ENCODE measurements around the gene TRIM6.
"Not testable (repeated sequence)": the region's sequence is repeated elsewhere in the genome, so short reads cannot be mapped to it uniquely, and the experiment has no call there.

TRIM6 gene, protein sequence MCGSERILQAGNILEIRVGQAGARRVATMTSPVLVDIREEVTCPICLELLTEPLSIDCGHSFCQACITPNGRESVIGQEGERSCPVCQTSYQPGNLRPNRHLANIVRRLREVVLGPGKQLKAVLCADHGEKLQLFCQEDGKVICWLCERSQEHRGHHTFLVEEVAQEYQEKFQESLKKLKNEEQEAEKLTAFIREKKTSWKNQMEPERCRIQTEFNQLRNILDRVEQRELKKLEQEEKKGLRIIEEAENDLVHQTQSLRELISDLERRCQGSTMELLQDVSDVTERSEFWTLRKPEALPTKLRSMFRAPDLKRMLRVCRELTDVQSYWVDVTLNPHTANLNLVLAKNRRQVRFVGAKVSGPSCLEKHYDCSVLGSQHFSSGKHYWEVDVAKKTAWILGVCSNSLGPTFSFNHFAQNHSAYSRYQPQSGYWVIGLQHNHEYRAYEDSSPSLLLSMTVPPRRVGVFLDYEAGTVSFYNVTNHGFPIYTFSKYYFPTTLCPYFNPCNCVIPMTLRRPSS

DNA sequence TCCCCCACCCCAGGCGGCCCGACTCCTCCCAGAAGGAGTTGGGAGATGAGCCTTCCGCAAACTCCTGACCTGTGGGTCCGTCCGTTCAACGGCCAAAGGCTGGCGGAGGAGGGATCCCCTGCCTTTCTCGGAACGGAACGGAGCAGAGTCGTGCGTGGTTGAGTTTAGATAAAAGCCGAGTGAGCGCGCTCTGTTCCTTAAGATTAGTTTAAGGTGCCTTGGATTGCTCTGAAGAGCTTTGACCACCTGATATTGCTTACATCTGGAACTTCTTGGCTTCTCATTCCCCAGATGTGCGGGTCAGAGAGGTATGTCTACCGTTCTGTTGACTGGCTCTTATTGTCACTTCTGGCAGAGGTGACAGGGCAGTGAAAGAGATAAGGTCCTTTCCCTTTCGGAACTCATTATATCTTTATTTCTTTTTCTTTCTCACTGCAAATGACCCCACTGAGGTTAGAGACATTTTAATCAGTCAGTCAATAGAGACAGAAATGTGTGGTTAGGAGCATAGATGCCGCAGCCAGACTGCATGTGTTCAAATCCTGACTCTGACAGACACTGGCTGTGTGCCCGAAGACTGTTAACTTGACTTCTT is at the start of gene TRIM6:
Gene TRIM6 (plus strand): TSS at position 31 of the 595 bp plus-strand sequence. CDS start 261 bp downstream, at position 292.
- no peak for DNase-seq (ENCODE audit: low read depth)

DNA sequence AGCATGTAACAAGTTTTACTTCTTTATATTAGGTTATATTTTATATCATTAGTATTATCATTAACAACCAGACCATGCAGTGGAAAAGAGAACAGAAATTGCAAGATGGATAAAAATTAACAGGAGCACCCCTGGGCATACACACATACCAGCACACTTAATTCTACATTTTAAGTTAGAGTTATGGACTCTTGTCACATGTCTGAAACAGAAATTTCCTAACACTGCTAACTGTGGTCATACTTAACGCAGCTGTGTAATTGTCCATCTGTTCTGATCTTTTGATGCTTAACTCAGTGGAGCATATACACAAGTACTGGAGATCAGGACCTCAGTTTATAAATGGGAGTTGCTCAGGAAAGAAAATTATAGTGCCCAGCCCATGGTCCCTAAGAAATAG is 48.5 kb upstream of the TRIM6 start:
- DNase-seq (ENCODE audit: low read depth), result no peak

DNA sequence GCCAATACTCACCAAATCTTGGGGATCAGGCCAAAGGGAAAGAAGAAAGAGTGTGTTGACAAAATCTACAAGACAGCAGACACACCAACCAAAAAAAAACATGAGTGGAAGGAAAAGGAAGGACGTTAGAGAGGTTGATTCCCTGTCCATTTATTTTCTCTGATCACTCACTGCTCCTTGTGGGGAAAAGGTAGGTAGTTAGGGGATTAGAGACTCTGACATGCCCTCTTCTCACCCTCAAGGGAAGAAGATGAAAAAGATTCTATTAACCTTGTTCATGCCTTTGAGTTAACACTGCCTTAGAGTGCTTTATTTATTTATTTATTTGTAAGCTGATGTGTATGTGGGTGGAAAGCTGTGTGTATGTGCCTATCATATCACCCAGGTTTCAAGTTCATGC is 48.0 kb upstream of the TRIM6 start, which contains the start of gene OR52H1:
Gene OR52H1 (minus strand): TSS at position 101 of the 400 bp plus-strand sequence. CDS start 3,035 bp downstream, outside the sequence.
- no peak for DNase-seq (ENCODE audit: low read depth)

DNA sequence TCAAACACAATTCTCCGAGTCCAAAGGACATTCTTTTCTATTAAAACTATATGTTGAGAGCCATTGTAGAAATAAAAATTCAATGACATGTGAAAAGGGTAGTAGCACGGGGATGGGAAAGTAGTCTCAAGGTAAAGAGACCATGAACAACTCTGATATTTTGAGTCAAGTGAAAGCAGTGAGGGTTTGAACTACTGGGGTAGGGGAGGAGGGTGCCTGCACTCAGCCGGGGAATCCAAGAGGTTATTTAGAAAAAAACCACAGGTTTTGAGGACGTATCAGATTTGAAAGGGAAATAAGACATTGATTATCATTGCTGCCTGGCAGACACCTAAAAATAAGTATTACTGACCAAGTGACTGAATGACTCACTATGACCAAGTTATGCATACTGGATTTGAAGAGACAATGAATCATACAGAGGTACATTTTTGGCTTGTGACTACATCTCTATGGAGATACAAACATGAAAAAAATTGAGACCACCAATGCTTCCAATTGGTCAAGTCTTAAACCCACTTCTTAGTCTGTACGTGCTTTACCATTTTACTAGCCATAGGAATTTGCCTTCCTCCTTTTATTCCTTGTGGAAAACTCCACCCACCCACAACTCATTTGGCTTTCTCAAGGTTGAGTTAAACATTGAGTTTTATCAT is 45.9 kb upstream of the TRIM6 start:
- peak; percentile 10 for DNase-seq (ENCODE audit: low read depth)

DNA sequence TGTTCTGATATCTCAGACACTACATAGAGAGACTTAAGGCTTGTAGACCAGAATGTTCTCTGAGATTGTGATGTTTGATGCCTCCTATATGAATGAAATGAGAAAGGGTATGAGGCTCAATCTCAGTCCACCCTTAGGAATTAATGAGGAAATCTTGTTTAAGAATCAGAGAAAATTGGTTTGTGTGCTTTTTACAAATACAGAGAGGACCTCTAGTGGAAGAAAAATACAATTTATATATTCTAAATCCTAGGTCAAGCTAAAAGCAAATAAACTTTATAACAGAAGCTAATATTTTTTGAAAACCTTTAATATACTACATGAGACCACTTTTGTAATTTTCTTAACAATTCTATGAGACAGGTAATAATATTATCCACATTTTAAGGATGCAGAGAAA is 43.1 kb upstream of the TRIM6 start:
- no peak for DNase-seq (ENCODE audit: low read depth)

DNA sequence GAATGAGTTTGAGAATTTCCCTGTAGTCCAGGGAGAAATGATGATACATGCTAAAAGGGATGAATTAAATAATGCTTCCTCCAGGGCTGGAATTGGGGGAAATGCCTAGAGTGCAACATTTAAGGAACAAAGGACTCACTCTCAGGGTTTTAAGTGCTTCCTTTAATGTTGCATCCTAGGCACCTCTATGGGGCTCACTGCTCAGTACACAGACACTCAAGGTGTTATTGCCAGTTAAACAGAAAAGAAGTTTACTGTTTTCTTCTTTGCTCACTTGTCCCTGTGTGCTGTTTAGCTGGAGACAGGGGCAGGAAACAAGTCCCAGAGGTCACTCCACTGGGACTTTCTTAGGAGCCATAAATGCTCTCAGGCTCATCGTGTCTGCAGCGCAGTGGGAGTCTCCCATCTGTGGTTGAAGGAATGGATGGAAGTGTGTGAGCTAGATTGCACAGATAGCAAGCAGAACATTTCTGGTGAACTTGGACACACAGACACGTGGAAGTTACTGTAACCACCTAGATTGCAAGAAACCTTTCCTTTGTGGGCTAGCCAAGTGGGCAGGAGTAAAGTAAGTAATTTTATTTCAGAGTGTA is 39.7 kb upstream of the TRIM6 start:
- DNase-seq (ENCODE audit: low read depth), result no peak

DNA sequence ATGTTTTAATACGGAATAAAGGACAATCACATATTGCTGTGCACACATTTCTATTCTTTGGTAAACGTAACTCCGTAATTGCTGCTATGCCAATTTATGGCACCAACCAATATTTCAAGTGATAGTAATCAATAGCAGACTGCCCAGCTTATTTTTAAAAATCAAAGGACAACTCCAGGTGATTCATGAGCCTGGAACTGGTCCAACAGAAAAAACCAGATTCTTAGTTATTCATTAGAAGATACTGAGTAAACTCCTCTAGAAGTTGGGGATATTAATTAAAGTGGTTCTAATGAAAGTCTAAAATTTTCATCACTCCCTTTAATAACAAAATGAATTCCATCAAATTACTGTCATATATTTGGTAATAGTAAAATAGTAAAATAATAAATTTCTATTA is 38.7 kb upstream of the TRIM6 start:
- no peak for DNase-seq (ENCODE audit: low read depth)

DNA sequence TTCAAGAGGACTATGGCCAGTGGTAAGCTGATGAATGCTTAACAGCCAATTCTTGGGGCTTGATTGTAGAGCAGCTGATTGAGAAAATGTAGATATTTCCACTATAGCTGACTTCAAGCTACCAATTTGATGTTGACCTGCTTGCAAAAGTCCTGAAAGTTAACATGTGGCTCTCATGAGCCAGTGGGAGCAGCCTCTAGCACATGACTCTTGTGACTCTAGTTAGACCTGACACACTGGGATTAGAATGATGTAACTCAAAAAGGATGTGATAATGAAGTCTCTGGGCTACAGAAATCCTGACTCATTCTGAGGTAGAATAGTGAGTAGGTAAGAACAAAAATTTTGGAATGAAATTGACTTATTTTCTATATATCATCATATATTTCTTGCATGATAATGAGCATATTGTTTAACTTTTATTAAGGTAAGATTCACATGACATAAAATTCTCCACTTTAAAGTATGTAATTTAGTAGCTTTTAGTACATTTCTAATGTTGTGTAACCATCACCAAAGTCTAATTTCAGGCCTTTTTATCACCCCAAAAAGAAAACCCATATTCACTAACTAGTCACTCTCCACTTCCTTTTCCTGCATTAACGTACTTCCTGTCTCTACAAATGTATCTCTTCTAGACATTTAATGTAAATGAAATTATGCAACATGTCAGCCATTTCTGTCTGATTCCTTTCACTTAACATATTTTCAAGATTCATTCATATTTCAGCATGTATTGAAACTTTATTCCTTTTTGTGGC is 32.0 kb upstream of the TRIM6 start:
- DNase-seq (ENCODE audit: low read depth), result no peak

DNA sequence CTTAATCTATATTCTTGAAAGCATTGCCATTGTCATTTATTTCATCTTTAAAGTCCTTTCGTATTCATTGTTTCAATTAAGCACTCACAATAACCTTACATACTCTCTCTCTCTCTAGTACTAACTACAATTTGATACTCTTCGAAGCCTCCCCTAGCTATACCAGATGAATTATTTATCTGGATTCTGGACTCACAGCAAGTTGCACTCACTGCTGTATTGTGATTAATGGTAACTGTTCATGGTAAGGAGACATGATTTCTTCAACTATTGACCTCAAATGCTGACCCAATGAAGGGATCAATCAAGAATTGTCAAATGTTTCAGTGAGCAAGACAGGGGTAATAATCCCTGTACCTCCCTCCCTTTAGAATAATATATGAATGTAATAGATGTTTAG is 21.8 kb upstream of the TRIM6 start:
- no peak for DNase-seq (ENCODE audit: low read depth)

DNA sequence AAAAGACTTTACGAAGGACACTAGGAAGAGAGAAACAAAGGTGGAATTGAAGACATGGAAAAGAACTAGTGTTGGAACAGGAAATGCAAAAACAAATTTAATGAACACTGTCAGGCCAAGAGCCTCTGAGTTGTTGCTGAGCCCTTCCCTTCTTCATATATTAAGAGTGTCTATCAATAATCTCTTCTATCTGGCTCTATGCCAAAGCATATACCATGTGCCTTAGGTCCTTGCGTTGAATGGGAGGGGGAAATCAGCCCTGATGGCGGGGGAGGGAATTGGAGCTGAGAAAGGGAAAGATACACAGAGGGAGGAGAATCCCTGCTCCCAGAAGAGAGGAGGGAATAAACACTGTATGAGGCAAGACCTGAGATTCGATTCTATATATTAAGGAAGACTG is 21.3 kb upstream of the TRIM6 start:
- no peak for DNase-seq (ENCODE audit: low read depth)

DNA sequence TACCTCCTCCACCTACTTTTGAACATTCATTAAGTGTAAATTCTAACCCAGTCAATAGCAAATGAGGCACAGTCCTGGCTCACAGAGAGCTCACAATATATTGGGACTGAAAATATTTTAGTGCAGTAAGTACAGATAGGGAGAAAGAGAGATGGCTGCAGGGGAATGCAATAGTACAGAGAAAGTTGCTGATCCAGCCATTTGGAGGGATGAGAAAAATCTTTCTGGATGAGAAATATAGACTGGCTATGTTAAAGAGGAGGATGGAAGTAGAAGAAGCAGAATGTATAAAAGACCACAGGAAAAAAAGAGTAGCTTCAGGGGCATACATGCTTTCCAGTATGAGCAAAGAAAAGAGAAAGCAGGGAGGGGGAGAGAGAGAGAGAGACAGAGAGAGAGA is 19.3 kb upstream of the TRIM6 start:
- no peak for DNase-seq (ENCODE audit: low read depth)

DNA sequence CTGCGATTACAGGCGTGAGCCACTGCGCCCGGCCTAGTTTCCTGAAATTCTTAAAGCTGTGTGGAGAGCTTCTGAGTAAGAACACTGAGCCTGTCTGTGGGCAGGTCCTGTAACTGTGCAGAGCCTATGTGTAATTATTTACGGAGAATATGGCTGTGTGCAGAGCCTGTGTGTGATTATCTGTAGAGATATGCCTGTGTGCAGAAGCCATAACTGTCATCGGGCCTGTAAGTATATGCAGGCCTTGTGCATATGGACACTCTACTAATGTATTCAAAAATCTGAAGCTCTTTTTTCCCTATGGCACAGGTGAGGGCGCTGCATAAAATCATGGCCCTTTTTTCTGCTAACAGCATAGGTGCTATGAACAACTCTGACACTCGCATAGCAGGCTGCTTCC is 15.9 kb upstream of the TRIM6 start, which contains the start of gene OR52B6:
Gene OR52B6 (plus strand): TSS at position 301 of the 400 bp plus-strand sequence. CDS start 0 bp downstream, at position 301.
- no peak for DNase-seq (ENCODE audit: low read depth)

DNA sequence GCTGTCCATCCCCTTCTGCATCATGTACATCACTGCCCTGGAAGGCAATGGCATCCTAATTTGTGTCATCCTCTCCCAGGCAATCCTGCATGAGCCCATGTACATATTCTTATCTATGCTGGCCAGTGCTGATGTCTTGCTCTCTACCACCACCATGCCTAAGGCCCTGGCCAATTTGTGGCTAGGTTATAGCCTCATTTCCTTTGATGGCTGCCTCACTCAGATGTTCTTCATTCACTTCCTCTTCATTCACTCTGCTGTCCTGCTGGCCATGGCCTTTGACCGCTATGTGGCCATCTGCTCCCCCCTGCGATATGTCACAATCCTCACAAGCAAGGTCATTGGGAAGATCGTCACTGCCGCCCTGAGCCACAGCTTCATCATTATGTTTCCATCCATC is 15.4 kb upstream of the TRIM6 start:
- DNase-seq (ENCODE audit: low read depth), result no peak

DNA sequence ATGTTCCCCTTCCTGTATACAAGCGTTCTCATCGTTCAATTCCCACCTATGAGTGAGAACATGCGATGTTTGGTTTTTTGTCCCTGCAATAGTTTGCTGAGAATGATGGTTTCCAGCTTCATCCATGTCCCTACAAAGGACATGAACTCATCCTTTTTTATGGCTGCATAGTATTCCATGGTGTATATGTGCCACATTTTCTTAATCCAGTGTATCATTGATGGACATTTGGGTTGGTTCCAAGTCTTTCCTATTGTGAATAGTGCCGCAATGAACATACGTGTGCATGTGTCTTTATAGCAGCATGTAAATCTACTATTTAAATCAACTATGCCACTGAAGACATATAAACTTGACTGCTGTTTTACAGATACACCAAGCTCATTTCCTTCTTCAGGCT is 12.0 kb upstream of the TRIM6 start:
- not testable (repeated sequence) for DNase-seq (ENCODE audit: low read depth)

DNA sequence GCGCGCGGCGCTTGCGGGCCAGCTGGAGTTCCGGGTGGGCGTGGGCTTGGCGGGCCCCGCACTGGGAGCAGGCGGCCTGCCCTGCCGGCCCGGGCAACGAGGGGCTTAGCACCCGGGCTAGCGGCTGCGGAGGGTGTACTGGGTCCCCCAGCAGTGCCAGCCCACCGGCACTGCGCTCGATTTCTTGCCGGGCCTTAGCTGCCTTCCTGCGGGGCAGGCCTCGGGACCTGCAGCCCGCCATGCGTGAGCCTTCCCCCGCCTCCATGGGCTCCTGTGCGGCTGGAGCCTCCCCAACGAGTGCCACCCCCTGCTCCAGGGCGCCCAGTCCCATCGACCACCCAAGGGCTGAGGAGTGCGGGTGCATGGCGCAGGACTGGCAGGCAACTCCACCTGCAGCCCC is 6.5 kb upstream of the TRIM6 start:
- not testable (repeated sequence) for DNase-seq (ENCODE audit: low read depth)

DNA sequence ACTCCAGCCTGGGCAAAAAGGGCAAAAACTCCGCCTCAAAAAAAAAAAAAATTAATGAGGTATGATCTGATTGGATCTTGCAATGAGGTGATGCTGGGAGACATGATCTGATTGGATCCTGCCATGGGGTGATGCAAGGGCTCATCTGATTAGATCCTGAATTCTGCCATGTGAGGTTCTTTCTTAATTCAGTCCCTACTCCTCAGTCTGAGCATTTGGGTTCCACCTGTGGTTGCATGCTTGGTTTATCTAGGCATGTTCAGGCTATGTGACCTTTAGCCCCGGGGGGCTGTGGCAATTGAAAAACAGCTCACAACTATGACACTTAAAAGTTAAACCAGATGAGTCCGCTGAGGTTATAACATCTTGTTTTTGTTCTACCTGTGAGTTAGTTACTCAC is 4.8 kb upstream of the TRIM6 start:
- DNase-seq (ENCODE audit: low read depth), result no peak

DNA sequence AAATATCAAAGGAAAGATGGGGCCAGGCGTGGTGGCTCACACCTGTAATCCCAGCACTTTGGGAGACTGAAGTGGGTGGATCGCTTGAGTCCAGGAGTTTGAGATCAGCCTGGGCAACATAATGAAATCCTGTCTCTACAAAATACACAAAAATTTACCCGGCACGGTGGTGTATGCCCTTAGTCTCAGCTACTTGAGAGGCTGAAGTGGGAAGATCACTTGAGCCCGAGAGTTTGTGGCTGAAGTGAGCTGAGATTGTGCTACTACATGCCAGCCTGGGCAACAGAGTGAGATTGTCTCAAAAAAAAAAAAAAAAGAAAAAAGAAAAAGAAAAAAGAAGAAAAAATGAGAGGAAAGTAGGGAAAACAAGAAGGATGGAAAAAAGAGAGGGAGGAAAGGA is 3.8 kb upstream of the TRIM6 start:
- no peak for DNase-seq (ENCODE audit: low read depth)

DNA sequence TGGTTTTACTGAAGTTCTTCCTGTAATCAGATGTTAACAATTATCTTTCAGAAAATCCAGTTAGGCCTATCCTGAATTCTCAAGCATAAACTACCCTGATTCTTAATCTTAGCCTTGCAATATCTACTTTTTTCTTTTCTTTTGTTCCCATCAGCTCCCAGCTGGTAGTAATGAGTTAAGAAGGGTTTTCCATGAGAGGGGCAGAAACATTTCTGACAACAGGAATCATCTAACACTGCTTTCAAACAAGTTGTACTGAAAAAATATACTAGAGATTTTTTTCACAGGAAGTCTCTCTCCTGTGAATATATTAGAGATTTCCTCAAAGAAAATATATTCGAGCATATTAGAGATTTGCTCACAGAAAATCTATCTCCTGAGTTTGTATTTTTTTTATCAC is 3.3 kb upstream of the TRIM6 start:
- no peak for DNase-seq (ENCODE audit: low read depth)

DNA sequence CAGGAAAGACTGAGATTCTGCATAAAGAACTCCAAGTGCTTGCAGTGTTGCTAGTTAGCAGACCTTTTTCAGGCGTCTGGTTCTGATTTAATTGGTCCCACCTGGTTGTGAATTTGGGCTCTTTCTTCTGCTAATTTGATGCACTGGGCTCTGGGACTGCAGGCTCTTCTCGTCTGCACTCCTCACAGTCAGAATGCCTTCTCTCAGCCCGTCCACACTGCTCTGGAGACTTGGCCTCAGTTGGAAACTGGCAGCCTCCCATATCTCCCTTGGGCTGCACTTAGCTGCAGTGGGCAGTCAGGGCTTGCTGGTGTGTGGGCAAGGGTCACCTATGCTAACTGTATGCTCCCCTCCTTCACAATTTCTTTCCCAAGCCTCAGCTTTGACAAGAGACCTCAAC is 1.5 kb downstream of the TRIM6 start:
- DNase-seq (ENCODE audit: low read depth), result no peak

DNA sequence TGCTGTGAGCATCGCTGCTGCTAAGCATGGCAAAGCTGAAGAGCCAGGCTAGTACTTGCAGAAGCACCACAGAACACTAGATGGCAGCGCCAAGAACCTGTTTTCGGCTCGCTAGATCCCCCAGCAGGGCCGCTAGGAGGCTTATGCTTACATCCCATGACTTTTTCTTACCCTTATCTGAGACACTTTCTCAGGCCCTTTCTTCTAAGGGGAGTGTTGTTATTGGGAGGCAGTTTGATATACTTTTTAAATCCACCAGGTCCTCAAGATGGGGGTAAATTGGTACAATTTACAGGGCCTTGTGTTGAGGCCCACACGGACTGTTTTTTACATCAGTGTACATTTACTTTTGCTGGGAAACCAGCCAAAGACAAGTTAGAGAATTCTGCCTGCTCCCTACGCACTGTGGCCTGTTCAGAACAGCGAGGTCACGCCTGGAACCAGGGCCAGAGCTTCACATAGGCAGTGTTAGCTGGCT is 4.0 kb downstream of the TRIM6 start:
- DNase-seq (ENCODE audit: low read depth), result no peak

DNA sequence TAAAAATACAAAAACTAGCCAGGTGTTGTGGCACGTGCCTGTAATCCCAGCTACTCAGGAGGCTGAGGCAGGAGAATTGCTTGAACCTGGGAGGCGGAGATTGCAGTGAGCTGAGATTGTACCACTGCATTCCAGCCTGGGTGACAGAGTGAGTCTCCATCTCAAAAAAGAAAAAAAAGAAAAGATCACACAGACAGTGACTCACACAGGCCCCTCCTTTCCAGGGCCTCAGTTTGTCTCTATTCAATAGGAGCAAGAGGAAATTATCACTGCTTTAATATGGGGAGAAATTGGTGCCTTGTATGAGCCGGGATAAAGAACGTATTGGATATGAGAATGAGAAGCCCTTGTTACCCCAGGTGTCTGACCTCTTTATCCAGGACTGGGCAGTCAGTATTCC is 6.4 kb downstream of the TRIM6 start:
- DNase-seq (ENCODE audit: low read depth), result not testable (repeated sequence)

DNA sequence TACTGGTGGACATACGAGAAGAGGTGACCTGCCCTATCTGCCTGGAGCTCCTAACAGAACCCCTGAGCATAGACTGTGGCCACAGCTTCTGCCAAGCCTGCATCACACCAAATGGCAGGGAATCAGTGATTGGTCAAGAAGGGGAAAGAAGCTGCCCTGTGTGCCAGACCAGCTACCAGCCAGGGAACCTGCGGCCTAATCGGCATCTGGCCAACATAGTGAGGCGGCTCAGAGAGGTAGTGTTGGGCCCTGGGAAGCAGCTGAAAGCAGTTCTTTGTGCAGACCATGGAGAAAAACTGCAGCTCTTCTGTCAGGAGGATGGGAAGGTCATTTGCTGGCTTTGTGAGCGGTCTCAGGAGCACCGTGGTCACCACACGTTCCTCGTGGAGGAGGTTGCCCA is 6.9 kb downstream of the TRIM6 start:
- no peak for DNase-seq (ENCODE audit: low read depth)
